ENCODE results near the gene PHACTR2.

Gene PHACTR2

DNA sequence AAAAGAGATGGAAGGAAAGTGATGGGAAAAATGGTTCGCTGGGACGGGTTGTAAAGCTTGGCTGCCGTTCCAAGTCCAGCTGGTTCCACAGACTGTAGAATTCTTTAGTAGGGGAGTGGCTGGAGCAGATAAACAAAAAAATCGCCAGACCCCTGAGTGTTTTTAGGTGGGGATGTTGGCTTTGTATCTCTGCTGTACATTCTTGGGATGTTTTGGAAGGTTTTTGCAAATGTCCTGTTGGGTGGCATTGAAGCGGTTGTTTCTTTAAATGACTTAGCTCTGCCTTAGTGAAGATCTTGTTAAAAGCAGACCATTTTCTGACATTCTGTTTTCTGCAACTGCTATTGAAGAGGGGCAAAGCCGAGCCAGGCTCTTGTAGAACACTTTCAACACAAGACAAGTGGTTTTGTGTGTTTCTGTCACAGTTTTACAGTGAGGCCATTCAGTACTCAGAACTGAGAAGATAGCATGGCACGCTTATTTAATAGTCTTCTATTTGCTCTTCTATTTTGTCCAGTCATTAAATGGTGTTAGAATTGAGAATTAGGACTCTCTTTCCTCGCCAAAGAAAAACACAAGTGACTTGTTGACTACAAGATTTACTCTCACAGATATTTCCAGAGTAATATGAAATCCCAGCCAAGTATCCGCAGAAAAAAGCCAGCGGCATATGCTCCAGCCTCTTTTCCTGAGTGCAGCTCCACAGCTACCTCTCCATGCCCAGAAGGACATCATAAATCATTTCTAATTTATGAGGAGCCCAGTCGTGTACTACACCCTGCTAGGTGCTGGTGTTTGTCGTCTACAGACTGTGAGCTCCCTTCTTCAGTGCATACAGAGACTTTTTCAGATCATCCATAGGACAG is 65.8 kb downstream of the PHACTR2 start:
- DNase-seq = no peak

DNA sequence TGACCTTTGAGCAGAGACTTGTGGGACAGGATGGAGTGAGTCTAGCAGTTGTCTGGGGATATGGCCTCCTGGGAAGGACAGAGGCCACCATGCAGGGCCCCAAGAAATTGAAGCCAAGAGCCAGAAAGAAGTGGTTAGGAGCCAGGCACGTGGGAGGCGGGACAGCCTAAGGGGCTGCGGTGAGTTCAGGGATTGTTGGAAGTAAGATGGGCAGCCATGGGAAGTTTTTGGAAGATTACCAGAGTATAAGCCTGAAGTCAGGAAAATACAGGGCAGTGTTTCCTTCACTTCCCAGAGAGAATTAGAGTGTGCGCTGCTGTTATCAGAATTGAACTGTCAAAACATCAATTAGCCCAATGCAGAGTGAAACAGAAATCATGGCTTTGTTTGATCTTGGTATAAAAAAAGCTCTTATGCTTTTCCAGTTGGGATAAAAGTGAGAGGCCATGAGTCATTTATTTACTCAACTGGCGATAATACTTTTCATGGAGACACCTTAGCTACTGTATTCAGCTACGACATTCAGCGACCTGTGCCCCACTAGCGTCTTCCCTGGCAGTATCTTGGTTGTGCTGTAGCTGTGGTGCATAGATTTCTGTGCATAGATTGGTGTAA is 66.9 kb downstream of the PHACTR2 start:
- DNase-seq = no peak

DNA sequence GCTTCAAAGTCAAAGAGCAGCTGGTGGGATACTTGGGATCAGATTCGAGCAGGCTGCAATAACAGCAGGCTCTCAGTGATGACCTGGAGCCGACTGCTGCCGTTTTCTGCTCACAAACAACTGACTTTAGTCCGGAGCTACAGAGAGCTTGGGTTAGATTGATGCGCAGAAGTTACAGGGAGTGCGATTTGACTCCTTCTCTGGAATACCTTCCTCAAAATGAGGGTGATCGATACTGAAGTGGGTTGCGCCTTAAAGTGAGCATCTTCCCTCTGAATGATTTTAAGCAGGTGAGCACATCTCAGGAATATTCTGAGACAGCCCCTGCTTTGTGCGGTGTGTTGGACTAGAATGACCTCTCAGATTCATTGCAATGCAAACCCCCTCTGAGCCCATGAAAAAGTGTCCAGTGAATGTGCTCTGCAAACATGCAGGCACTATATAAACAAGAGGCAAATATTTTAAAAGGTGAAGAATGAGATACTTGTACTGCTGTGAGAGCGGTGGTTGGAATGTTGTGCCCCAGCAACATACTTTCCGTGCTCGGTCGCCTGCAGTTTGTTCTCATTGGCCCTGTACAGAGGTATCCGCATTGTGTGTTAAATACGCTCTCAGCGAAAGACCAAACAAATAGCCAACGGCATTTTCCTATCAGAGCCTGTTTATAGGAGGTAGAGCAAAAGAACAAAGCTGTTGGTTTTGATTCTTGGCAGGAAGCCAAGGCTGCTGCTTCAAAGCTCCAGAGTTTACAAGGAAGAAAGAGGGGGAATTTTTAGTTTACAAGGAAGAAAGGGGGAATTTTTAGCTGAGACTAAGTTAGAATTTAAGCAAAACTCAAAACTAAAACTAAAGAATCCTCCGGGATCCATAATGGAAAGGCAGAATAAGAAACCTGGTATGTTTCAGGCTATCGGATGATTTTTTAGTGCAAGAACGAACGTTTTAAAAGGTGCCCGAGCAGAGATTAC is 67.7 kb downstream of the PHACTR2 start:
- peak; percentile 20 to 53 for DNase-seq

DNA sequence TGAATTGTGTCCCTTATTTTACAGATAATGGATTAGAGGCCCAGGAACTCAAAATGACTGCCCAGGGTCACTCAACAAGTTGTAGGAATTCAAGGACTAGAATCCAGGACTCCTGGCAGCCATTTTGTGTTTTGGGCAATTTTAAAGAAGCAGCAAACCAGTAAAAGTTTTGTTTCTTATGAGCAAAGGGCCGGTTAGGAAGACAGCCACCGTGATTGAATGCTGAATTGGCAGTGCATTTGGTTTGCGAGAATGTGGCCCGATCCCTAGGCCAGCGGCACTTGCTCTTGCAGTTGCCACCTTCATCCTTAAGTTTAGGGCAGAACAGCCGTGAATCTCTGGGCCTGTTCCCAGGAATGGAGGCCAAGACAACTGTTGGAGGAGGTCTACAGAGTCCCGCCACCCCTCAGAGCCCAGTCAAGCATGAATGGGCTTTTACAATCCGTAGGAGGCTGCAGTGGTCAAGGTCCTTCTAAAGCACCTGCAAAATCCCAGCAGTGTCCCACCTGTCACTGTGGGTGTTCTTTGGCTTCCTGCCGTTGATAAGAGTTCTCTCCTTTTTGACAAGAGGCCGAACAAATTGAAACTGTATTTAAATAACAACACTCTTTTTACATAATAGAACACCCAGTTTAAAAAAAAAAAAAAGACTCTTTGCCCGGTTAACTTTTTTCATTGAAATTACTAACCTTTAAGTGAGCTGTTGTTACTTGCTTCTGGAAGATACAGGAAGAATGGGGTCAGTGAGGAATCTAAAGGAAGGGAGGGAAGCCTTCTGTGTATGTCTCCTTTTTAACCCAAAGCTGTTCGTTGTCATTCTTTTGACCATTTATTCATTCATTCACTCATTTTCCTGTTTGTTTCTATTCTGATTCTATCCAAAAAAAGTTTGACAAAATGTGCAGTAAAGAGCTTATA is 68.7 kb downstream of the PHACTR2 start:
- no peak for DNase-seq

DNA sequence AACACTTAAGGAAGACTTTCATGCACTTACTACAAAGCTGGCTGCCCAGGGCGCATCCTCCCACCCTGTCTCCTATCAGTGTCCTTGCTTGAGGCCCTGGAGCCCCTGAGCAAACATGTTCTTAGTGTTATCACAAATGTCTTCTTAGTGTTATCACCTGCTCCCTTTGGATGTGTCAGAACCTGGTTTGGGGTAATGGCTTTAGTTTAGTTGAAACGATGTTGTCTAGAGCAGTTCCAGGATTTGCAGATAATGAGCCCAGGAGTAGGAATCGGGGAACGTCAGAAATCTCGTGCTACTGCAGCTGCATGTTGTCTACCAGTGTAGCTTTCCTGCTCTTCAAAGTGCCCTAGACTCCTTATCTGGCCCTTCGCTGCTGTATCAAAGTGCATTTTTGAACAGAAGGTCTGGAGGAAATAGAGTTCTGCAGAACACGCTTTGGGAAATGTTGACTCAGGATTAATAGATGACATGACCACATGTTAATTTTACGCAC is 69.6 kb downstream of the PHACTR2 start:
- DNase-seq = no peak

DNA sequence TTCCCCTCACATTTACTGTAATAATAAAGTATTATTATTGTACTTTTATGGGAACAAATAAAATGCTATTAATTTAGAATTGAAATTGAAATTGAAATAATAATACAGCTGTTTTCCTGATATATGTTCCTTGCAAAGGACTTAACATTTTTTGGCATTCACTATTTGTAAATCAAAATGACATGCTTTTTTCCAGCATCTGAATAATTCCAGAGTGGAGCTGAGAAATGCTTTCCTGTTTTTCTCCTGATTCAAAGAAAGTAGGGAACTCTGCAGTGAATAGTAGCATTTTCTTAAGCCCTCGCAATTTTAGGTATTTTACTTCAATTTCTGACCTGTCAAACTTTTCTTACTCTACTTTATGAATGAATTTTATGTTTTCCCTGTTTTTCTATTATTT is 72.1 kb downstream of the PHACTR2 start:
- no peak for DNase-seq

DNA sequence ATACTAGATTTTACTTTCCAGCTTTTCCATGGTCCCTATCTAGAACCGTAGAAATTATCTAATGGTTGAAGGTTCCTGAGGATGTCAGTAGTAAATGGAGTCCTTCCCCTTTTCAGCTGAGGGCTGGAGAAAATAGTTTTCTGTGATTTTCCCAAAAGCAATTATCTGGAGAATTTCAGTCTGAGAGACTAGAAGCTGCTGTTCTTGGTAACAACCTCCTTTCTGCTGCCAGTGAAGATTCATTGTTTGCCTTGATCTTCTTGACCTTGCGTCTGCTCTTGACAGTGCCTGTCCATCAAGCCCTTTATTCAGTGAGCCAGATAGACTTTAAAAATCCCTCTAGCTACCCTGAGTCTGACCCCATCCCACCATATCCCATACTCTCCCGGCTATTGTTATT is 73.1 kb downstream of the PHACTR2 start:
- DNase-seq = no peak

DNA sequence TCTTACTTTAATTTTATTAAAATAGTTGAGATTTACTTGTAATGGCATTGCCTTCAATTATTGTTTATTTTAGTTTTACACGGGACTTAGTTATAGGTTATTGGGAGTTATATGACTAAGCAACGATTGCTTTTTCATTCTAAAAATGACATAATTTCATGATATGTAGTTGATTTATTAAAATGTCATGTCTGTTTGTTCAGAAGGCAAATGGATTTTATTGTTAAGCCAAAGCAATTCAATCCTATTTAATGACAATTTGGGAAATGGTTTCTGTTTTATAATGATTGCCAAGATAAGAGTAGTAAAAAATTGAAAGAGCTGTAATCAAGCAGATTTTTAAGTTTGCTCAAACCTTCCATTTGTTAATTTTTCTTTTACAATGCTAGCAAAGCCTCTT is 74.7 kb downstream of the PHACTR2 start:
- DNase-seq = peak in 1 of 2 experiments; percentile 1

DNA sequence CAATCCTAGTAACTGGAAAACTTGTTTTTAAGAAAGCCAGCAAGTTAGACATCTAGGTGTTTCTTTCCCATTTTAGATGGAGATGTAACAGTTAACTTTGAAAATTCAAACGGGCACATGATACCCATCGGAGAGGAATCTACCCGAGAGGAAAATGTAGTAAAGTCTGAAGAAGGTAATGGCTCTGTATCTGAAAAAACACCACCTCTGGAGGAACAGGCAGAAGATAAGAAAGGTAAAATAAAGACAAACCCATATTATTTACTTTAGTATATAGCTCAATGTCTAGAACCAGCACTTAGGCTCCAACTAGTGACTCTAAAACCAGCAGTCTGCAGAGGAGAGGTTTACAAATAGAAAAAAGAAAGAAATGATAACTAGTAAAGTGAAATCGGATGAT is 75.9 kb downstream of the PHACTR2 start:
- no peak for DNase-seq

DNA sequence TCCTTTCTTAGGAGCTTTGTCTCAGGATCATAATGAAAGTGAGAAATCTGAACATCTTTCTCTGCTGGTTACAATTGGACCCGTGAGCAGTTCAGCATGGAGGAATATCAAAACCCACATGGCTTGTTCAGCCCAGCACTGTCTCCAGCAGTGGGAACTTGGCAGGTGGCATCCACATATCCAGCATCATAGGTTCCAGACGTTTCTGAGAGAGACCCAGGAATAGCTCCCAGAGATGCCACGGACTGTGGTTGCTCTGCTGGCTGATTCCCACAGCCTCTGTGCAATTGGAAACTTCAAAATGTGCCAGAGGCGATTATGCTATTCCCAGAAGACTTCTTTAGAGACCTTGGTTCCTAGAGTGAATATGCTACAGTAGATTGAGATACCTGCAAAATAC is 76.4 kb downstream of the PHACTR2 start:
- DNase-seq = no peak

DNA sequence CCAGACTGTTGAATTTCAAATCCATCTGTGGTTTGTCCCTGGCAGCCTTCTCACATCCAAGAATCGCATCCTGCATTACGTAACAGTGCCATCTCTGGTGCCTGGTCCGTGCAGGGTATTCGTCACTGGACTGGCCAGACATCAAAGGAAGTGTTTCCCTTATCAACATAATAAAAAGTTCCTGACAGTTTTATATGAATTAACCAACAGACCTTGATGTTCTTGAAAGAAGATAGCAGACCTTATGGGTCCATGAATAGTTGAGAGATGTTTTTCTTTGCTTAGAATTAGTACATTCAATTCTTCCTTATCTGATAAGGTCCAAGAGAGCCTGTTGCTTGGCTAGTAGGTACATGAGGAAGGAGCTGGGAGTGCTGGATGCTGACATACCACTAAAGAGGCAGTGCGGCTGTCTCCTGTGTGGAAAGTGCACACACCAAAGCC is 77.6 kb downstream of the PHACTR2 start:
- no peak for DNase-seq

DNA sequence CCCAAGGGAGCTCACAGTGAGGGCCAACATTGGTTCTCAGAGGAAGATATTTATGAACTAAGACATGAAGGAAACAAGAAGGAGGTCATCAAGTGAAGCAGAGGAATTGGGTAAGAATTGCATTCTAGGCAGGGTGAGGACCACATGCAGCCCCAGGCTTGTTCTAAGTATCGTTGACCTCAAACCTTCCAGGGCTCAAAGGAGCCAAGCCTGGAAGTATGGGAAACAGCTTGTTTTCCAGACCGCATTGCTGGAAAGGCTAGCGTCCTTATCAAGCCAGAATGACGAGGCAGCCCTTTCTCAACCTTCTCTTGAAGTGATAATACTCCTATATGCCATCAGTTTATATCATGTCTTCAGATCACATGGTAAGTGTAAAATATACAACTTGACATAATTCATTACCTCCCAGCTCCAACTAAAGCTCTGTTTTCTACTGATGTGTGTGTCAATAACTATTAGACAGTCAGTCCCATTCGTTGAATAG is 79.6 kb downstream of the PHACTR2 start:
- DNase-seq = no peak

DNA sequence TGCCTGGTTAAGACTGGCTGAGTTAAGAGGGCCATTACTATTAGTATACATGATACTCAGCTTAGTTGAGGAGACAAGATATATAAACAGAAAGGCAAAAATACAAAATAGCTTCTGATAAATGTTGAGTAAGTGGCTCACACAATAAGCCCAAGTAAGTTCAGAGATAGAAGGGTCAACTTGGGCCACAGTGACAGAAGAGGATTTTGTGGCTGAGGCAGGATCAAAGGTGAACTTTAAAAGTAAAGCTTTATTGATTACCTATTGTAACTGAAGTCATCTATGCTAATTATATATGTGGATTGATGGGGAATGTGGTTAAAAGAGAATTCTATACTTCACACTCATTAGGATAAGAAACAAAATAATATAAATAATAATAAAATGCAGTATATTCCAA is 80.8 kb downstream of the PHACTR2 start:
- no peak for DNase-seq

DNA sequence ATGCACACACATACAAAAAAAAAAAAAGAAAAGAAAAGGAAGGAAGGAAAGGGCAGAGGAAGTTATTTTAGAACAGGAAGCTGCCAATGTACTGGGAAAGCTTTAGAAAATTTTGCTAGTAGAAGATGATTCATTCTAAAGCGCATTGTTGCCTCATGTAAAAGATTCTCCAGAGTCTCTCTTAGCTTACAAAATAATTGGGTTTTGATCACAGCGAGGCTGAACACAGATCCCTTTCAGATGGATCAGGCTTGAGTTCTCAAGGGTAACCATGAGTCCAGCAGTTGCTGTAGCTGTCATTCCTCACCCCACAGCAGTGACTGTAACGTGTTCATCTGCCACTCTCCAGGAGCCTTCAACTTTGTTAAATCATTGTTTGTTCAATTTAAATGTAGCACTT is 81.9 kb downstream of the PHACTR2 start:
- no peak for DNase-seq

DNA sequence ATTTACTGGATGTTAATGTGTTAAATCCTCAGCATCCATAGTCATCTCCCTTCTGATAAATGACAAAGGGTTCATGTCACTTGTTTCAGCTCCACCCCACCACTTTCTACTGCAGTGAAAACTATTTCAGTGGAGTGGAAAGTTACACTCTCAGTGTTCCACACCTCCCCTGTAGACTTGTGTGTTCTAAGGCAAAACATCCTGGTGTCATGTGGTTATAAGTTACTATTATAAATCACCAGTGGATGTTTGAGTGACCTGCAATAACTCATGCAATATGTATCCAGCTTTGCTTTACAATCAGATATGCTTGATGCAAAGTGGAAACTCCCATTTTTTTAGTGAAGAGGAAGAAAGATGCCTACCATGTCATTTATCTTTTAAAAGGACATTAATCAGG is 83.3 kb downstream of the PHACTR2 start:
- DNase-seq = no peak

DNA sequence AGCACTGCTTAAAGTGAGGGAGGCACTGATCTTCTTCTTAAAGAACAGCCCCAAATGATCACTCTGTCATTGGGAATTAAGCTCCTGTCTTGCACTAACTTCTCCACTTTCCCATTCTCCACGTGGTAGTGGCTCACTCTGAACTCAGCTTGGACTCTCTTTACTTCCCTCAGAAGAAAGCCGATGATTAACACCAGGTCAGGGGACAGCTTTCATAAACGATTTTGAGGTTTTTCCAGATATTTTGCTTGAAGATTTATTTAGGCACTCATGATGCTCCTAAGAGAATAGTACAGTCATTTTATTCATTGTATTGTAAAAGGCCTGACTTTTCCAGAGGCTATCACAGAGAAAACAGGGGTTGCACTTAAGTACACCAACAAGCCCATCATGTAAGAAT is 84.4 kb downstream of the PHACTR2 start:
- no peak for DNase-seq

DNA sequence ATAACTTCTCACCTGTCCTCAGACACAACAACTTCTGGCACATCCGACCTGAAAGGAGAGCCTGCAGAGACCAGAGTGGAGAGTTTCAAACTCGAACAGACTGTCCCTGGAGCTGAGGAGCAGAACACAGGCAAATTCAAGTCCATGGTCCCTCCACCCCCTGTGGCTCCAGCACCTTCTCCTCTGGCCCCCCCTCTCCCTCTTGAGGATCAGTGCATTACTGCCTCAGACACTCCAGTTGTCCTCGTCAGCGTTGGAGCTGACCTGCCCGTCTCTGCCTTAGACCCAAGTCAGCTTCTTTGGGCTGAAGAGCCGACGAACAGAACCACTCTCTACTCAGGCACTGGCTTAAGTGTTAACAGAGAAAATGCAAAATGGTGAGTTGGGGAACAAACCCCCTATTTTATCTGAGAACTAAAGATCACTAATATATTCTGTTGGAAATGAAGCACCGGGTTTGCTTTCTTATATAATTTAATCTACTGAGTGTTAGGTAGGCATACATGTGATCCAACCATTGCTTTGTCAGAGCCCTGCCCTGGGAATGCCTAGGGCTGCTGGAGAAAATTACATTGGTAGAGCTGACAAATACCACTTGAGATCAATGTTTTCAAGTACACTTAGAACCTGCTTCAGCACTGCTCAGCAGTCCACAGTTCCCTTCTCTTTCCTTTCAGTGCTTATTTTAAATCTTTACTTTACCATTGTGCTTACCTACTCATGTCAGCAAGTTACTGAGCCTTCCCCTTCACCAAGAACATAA is 87.8 kb downstream of the PHACTR2 start:
- no peak for DNase-seq

DNA sequence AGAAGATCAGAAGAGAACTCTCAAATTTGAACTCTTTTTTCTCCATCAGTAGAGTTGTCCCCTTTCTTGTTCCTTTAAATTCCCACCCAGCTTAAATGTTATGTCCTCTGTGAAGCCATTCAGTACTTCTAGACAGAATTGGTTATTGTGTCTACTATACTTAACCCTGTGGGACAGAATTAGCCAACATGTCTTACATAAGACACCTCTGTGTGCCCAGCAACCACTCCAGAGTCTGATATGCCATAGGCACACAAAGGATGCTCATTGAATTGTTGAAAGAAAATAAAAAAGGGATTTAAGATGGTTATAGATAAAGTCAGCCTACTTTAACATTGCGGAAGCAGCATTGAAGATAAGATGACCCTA is 88.4 kb downstream of the PHACTR2 start:
- DNase-seq = no peak

DNA sequence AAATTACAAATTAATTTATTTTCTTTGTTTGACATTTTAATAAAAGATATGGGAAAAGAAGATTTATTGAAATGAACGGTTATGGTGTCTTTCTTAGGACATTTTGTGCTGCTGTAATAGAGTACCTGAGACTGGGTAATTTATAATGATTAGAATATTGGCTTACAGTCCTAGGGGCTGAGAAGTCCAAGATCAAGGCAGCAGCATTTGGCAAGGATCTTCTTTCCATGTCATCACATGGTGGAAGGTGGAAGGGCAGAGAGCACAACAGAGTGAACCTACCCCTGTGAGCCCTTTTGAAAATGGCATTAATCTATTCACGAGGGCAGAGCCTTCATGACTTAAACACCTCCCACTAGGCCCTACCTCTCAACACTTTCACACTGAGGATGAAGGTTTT is 89.7 kb downstream of the PHACTR2 start:
- DNase-seq = no peak

DNA sequence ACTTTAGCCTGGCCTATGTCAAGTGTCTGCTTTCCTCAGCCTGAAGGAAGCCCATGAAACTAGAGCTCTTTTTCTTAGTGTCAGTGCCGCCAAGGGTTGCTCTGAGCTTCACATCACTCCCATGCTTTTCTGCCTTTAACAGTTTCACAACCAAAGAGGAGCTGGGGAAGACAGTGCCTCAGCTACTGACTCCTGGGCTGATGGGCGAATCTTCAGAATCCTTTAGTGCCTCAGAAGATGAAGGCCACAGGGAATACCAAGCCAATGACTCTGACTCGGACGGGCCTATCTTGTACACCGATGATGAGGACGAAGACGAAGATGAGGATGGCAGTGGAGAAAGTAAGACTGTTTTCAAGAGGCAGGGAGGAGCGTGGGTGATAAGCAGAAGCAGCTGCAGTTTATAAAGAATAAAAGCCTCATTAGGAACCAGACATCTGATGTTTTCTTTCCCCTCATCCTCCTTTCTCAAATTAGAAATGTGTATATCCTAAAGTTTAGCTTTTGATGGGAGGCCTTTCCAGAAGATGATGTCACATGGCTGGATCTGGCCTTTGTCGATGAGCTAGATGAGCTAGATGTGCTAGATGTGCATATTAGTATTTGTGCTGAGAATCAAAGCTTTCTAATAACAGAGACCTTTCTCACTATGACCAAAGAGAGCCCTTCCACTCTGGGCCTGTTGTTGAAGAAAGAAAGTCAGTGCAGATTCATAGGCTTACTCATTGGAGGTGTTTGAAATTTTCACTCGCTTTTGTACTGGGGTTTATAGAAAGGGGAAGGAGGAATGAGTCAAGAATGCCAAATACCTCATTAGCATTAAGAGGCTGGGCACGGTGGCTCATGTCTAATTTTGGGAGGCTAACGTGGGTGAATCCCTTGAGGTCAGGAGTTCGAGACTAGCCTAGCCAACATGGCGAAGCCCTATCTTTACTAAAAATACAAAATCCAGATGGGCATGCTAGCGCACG is 94.6 kb downstream of the PHACTR2 start:
- DNase-seq = no peak
